Lung microvascular endothelial cell (primary cell): ENCODE data around the gene ASXL2. TPM values are rescaled to one million over a fixed set of nuclear protein-coding genes. Genes with fewer than 3 reads are reported as not detected.
"Not testable (repeated sequence)": the region's sequence is repeated elsewhere in the genome, so short reads cannot be mapped to it uniquely, and the experiment has no call there.

Experiments
- DNase-seq, 2 donors: peaks; one replicate each; pipeline versions ENCODE4 v3.0.0 to v3.0.0-alpha.2; 2010; ENCODE audit warnings: low read depth in 2 of 2
- total RNA-seq: library from RNA; depleted of rRNA; stranded (reverse); fragments of >200 nt; gene quantifications from 2 replicates; pipeline ENCODE4 v1.2.1, GENCODE V29; 2014

ASXL2 gene
- total RNA-seq, 1 donor from 2014 or later, result 4.4 TPM

DNA sequence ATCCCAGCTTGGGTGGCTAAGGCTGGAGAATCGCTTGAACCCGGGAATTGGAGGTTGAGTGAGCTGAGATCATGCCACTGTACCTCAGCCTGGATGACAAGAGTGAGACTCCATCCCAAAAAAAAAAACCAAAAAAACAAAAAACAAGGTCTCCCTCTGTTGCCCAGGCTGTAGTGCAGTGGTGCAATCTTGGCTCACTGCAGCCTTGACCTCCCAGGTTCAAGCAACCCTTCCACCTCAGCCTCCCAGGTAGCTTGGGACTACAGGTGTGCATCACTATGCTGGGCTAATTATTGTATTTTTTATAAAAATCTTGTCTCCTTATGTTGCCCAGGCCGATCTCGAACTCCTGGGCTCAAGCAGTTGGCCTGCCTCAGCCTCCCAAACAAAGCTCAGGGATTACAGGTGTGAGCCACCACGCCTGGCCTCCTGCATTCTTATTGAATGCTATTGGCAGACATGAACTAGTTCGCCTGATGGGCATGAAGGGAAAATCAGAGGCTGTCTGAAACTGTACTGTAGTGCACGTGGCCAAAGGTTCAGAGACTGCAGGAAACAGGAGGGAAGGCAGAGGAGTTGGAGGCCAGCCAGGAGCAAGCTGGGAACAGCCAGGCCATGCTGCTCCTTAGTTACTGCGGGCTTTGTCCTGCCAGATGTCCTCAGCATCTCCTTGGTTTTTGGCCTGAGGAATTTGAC, 16.0 kb upstream of the ASXL2 start:
- DNase-seq, result peak; percentile 78

DNA sequence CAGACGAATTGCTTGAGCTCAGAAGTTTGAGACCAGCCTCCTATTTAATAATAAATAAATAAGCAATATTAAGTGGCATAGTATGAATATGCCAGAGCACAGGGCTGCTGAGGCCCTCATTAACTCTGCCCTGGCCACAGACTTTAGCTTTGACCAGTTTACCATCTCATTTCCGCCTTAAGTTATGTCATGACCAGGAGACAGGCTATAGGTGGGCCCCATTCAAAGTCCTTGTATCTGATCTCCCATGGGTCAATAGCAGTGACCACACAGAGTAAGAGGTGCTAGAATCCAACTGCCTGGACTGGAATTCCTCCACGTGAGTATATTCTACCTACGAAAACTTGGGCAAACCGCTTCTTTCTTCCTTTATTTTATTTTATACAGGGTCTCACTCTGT, 13.4 kb upstream of the ASXL2 start:
- DNase-seq, result no peak

DNA sequence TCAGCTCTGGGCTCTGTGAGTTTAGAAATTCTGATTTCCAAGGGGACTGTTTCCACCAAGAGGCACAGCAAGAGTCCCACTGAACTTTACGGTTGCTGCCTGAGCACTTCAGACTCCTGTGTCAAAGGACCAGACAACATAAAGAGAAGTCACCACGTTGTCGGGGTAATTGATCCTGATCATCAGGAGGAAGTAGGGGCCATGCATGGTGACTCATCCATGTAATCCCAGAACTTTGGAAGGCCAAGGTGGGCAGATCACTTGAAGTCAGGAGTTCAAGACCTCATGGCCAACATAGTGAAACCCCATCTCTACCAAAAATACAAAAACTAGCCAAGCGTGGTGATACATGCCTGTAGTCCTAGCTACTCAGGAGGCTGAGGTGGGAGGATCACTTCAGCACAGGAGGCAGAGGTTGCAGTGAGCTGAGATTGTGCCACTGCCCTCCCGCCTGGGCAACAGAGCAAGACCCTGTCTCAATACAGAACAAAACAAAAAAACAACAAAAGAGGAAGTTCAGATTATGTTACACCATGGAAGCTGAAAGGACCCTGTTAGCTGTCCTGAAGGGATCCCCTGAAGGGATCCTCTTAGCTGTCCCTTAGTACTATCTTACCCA, 9.4 kb upstream of the ASXL2 start:
- no peak for DNase-seq

DNA sequence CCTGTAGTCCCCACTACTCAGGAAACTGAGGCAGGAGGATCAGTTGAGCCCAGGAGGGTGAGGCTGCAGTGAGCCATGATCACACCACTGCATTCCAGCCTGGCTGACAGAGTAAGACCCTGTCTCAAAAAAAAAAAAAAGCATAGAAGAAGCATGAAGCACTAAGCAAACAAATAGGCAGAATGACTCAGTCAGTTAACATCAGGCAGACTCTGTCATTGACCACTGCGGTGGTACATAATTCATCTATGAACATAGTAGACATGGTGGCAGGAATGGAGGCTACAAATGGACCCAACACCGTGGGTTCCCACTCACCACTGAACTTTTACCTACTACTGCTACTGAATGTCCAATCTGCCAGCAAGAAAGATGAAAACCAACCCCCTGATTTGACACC, 7.6 kb upstream of the ASXL2 start:
- DNase-seq, result peak in 1 of 2 donors; percentile 48

DNA sequence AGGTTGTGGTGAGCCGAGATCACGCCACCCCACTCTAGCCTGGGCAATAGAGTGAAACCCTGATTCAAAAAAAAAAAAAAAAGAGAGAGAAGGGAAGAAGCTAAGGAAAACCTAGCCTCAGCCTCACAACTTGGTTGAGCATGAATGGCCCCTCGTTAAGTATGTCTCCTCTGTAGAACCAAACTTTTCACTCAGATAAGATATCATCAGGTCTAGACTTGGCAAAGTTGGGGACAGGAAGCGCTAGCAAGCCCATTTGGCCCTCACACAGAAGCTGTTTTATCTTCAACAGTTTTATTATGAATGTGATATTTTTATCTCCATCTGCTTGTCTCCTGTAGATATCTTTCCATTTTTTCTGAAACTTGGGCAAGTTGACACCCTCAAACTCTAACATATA, 3.5 kb upstream of the ASXL2 start:
- no peak for DNase-seq

DNA sequence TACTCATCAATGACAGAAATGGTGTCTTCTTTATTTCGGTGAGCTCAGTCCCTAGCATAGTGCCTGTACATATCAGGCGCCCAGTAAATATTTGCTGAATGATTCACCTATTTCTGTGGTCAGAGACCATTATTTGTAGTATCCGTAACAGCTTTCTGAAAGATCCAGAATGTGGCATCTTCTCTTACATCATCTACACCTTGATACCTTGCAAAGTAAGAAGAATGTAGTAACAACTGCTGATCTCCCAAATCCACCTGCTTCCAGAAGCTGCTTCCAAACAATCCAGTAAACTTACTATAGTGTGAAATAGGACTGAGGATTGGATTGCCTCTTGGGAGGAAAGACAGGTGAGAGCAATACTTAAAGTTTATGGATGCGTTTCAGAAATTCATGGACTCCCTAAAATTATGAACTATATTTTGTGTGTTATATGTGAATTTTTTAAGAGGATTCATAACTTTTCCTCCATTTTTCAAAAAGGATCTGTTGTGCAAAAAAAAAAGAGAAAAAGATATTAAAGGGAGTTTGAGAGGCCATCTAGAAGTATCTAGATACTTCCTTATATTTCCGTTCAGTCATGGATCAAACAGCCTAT, 945 bp upstream of the ASXL2 start:
- peak in 1 of 2 donors; percentile 7 for DNase-seq

DNA sequence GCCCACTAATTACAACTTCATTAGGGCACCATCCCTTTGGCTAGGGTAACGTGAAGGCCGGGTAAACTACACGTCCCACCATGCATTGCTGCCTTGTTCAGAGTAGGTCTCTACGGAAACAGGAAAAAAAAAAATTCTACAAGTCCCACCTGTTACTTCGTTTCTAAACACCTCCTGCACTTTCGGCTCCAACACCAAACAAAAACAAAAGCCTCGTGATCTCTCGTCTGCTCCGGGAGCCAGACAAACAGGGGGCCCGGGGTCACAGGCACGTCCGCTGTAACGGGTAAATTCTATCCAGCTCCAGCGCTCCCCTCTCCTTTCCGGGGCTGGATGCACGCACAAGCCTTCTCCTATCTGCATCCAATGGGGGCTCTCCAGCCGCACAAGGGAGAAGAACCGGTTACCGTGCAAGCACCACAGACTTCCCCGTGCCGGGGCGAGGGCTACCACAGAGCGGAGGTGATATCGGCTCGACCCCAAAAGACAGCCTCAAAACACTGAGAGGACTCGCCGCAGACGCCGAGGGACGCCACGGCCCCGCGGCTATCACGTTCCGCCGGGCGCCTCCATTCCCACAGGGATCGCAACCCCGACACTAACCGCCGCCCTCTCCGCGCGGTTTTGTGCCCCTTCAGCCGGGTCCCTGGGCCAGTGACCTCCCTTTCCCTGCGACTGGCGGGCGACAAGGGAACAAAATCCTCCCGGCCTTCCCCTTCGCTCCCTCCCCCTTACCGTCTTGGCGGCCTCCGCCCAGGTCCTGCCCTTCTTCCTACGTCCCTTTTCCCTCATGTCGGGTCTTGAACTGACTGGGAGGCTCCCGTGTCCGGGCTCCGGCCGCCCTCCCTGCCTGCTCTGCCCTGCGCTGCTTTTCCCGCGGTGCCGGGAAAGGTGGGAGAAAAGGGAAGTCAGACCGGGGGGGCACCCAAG, 591 bp downstream of the ASXL2 start:
- peak; percentile 68 to 71 for DNase-seq

DNA sequence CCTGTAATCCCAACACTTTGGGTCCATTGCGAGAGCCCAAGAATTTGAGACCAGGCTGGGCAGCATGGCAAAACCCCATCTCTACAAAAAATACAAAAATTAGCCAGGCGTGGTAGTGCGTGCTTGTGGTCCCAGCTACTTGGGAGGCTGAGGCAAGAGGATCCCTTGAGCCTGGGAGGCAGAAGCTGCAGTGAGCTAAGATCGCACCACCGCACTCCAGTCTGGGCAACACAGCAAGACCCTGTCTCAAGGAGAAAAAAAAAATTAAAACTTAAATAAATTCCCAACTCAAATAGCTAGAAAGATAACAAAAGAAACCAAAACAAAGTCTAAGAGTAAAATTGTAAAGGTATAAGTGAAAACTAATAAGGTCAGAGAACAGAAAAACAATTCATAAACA, 6.2 kb downstream of the ASXL2 start:
- no peak for DNase-seq

DNA sequence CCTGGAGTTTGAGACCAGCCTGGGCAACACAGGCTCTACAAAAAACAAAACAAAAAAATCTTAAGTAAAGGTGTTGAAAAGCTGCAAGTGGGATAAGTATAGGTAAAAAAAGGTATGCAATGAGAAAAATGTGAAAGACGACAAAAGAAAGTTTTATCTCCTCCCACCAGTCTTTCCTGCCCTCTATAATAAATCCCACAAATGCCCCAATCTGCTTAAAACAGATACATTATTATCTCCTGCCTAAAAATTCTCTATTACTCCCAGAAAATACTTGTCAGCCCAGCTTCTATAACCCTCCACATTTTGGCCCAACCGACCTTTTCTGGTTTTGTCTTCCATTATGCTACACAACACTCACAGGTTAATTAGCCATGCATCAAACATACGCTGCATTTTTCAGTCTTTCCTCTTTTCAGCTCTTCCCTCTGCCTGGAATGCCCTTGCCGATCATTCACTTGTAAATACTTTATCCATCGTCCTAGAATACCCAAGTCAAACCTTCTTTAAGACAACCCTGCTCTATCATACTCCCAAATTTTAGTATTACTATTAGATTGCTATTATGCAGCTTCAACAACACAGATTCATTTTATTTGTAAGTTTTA, 10.8 kb downstream of the ASXL2 start:
- no peak for DNase-seq

DNA sequence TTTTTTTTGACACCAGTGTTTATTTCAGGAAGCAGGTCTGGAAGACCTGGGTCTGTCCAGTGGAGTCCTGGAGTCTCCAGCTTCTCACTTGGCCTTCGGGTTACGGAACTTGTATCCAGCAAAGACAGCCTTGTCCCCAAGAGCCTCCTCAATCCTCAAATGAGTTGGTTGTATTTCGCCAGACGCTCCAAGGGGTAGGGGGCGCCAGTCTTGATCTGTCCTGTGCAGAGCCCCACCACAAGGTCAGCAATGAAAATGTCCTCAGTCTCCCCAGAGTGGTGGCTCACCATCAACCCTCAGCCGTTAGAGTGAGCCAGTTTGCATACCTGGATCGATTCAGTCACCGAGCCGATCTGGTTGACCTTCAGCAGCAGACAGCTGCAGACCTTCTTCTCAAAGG, 21.9 kb downstream of the ASXL2 start:
- DNase-seq, result no peak

DNA sequence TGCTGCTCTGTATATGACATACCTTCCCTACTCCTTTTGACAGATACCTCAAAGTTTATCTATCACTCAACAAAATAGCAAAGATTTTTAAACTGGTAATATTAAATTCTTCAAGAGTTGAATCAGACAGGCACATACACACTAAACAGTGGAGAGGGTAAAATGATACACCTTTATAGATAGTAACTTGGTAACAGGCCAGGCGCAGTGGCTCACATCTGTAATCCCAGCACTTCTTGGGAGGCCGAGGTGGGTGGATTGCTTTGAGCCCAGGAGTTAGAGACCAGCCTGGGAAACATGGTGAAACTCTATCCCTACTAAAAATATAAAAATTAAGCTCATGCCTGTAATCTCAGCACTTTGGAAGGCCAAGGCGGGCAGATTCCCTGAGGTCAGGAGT, 23.2 kb downstream of the ASXL2 start:
- DNase-seq, result no peak

DNA sequence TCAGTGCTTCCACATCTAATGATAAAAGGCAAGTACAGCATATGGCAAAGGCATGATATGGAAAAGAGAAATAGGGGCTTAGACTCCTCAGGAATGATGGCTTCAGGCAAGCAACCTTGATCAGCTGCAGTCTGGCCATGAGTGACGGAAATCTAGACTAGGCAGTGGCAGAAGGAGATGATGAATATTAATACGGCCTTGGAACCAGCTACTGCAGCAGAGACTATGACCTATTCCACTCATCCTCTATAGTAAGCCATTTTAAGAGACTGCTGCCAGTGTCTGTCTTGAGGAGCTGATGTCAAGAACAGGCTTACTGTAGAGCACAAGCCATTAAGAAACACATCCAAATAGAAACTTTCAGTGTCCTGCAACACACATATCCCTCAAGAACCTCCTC, 23.7 kb downstream of the ASXL2 start:
- no peak for DNase-seq

DNA sequence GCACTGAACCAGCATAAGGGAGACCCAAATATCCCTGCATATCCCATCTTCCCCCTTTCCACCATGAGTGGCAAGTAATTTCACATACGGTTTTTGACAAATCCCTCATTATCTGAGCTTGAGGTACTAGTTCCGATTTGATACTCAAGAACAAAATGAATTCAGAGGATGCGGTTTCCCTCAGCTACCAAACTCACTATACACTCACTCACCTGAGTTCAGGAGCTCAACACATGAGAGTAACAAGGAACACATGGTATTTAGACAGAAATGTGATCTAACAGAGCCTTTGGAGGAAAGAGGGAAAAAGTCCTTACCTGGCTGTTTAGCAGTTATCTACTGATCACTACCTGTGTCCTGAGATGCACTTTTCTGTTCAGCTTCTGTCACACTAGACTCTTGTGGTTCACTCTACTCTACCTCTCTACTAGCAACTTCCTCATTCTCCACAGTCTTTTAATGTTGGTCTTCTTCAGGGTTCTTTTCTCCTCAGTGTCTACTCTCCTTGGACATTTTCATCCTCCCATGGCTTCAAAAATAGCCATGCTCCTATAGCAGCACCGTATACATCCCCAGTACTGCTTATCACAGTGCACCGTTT, 25.1 kb downstream of the ASXL2 start:
- DNase-seq, result no peak

DNA sequence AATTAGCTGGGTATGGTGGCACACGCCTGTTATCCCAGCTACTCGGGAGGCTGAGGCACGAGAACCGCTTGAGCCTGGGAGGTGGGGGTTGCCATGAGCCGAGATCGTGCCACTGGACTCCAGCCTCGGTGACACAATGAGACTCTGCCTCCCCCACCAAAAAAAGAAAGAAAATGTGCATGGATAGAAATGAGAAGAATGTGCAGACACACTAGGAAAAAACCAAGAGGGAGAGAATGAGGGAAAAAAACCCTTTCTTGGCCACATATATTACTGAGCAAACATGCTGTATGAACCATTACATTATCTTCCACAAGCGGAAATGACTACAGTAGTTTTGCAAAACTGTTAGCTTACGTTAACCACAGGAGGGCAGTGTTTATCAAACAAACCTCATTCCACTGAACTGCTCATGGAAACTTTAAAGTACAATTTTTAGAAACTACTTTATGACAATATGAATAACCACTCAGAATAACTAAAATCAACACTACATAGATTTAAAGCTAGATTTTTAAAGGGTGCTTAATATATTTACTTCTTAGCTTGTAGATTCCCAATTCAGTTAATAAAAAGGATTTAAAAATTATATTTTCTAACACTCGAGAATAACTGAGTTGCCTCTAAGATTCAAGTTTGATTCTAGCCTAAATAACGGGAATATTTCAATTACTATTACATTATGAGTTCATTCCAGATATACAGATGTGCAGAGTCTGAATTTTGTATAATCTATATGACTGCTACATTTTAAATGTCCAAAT, 26.4 kb downstream of the ASXL2 start:
- DNase-seq, result peak; percentile 85 to 89

DNA sequence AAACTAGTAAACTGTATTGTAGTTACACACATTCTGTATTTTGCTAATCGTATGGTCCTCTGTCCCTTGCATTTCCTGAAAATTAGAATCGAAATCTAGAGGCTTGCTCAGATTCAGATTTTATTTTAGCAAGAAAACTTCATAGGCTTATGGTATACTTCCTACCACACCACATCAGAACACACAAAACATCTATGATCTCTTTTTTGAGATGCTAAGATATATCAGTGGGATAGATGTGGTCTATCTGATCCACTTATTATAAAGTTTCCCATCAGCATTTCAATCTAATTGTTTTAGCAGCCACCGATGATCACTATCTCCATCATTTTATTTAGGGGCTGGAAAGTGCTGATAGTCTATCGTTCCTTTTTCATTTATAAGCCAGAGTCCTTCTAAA, 27.9 kb downstream of the ASXL2 start:
- DNase-seq, result not testable (repeated sequence)

DNA sequence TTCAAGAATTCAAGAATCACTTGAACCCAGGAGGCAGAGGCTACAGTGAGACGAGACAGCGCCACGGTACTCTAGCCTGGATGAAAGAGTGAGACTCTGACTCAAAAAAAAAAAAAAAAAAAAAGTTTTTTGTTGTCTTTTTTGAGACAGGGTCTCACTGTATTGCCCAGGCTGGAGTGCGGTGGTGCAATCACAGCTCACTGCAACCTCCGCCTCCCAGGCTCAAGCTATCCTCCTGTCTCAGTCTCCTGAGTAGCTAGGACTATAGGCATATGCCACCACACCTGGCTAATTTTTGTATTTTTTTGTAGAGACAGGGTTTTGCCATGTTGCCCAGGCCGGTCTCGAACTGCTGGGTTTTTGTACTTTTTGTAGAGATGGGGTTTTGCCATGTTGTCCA, 28.9 kb downstream of the ASXL2 start:
- DNase-seq, result not testable (repeated sequence)

DNA sequence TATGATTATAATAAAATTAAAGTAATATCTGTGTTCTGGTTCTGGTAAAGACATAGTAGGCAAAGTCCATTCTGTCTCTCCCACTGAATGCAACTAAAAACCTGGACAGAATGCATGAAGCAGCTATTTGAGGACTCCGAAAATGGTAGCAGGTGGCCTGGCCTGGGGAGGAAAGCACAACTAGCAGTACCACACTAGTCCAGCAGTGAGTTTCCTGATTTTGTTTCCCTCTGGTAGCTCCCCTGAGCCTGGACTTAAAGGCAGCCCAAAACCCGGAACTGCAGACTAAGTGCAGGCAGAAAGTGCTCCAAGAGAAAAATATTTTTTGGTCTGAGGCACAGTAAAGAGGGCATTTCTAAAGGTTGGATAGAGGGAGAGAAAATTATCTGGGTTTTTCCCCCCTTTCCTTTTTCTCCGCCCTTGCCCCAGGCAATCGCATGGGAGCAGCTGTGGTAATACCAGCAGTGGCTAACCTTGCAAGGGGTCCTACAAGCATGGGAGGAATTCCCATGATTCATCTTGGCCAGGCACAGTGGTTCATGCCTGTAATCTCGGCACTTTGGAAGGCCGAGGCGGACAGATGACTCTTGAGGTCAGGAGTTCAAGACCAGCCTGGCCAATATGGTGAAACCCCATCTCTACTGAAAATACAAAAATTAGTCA, 32.3 kb downstream of the ASXL2 start:
- no peak for DNase-seq

DNA sequence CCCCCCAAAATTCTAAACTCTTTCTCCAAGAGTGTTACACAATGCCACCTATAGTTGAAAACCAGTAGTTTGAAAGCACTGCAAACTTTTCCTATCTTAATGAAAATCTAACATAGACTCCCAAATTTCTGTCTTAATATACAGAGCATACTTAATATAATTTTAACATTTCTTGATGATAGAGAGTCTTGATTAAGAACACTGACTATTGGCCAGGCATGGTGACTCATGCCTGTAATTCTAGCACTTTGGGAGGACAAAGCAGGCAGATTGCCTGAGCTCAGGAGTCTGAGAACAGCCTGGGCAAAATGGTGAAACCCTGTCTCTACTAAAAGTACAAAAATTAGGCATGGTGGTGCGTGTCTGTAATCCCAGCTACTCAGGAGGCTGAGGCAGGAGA, 34.2 kb downstream of the ASXL2 start:
- peak in 1 of 2 donors; percentile 32 for DNase-seq

DNA sequence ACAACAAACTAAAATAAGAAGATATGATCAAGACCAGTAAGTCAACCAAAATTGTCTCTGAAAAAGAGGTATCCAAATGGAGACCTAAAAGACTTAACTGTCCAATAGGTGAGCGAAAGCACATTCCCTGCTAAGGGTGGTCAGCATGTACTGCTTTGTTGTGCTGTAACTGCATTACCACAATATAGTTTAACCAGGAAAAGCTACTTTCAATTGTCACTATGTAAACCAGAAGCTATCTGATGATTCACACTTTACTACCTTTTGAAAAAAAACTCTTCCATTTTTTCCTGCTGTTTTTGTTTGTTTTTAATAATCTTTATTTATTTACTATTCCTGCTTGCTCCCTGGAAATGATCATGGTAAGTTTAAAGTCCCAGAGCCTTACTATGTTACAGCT, 36.1 kb downstream of the ASXL2 start:
- peak in 1 of 2 donors; percentile 7 for DNase-seq
